Myocyte (in vitro differentiated cells): ENCODE data around the gene KRT34. TPM values are rescaled to one million over a fixed set of nuclear protein-coding genes. Genes with fewer than 3 reads are reported as not detected.
"Not testable (repeated sequence)": the region's sequence is repeated elsewhere in the genome, so short reads cannot be mapped to it uniquely, and the experiment has no call there.

Experiments used
- DNase-seq: peaks from one replicate; pipeline ENCODE4 v3.0.0-alpha.2; 2012; ENCODE audit warnings: low read depth
- total RNA-seq: library from RNA; depleted of rRNA; stranded (reverse); fragments of >200 nt; gene quantifications from 2 replicates; pipeline ENCODE4 v1.2.3, GENCODE V29; 2014

KRT34 gene
- total RNA-seq, 1 donor from 2014 or later: 0.16 TPM

DNA sequence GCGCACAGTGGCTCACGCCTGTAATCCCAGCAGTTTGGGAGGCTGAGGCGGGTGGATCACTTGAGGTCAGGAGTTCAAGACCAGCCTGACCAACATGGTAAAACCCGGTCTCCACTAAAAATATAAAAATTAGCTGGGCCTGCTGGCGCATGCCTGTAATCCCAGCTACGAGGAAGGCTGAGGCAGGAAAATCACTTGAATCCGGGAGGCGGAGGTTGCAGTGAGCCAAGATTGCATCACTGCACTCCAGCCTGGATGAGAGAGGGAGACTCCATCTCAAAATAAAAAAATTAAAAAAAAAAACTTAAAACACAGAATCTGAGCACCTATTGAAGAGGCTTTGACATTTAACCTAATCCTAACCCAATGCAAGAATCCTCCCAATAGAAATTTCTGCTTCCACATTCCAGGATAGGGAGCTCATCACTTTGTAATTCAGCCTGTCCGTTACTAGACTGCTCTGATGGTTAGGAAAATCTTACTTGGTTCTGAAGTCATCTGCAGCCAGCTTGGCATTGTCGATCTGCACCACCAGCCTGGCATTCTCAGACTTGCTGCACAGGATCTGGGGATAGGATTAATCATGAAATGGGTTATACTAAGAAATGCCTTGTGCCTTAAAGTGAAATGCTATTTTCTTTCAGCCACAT lies 14.6 kb downstream of the KRT34 start:
- DNase-seq: peak; percentile 28

GRCh38 chr17:41366070-41366469 lies 16.0 kb downstream of the KRT34 start:
- DNase-seq: no peak

- DNase-seq: no peak
Measured at GRCh38 chr17:41363881-41364280, 18.2 kb downstream of the KRT34 start.

GRCh38 chr17:41360296-41360995 lies 21.7 kb downstream of the KRT34 start:
- no peak for DNase-seq

DNA sequence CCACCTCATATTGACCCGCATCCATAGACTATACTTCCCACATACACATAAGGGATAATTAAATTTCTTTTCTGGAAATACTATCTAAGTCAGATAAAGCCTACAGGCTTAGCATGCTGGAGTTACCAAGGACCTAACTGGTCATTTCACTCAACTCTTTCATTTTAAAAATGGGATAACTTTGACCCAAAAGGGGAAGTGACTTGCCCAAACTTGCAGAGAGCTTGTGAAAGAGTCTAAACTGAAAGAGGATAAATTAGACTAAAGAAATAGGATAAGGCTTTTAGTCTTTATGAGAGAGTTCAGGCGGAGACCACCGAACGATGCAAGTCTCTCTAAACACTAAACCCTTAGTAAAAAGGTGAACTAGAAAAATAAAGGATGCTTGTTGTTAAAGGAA lies 27.6 kb downstream of the KRT34 start:
- DNase-seq: no peak

GRCh38 chr17:41352597-41353366 lies 29.3 kb downstream of the KRT34 start:
- peak; percentile 8 for DNase-seq

DNA sequence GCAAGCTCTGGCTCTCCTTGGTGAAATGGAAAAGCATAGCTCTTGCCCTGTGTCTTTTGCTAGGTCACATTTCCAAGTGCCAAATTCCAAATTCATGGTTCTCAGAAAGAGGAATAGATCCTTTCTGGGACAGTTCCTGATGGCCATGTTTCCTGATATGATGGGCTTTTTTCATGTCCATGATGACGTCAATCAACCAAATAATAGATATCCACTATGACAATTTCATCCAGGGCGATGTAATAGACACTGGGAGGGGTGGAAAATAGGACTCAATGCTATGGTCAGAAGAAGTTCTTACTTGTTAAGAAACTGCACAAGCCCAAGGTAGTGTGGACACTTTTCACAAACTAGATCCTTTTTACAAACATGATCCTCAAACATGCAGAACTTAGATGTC lies 30.9 kb downstream of the KRT34 start:
- no peak for DNase-seq

- not testable (repeated sequence) for DNase-seq
Measured at GRCh38 chr17:41350381-41350878, 31.7 kb downstream of the KRT34 start, which contains the start of gene KRT33A. TSS of gene KRT33A (minus strand) at chr17:41350828. CDS start at chr17:41350767, 61 bp downstream.

DNA sequence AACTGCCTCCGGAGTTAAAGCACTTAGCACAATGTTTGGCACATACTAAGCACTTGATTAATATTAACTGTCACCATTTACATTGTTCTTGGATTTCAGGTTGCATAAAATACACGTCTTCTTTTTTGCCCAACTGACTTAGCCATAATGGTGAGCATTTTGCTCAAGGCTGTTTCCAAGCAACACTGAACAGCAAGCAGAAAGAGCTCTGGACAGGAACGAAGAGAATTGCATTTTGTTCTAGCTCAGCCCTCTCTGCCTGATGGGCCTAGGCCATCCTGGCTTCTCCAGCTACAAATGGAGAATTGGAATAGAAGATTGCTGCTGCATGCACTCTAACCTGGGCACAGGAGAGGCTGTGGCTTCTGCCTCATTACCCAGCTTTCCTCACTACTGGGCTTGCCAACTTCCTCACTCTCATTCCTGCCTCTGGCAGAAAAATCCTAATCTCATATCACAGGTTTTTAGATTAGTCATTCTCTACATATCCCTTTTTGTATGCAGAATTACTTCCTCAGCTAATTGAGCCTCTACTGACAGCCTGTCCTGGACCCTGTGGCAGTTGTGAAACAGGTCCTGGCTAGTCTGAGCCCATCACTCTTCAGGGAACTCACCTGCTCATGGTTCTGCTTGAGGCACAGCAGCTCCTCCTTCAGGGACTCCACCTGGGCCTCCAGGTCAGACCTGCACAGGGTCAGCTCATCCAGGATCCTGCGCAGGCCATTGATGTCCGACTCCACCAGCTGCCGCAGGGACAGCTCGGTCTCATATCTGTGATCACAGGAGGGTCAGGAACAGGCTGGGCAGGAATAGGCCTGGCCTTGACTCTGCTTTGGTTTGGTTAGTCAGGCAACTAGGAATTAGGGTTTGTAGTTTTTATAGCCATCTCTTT lies 34.0 kb downstream of the KRT34 start:
- no peak for DNase-seq

GRCh38 chr17:41346421-41346820 lies 35.7 kb downstream of the KRT34 start:
- not testable (repeated sequence) for DNase-seq

DNA sequence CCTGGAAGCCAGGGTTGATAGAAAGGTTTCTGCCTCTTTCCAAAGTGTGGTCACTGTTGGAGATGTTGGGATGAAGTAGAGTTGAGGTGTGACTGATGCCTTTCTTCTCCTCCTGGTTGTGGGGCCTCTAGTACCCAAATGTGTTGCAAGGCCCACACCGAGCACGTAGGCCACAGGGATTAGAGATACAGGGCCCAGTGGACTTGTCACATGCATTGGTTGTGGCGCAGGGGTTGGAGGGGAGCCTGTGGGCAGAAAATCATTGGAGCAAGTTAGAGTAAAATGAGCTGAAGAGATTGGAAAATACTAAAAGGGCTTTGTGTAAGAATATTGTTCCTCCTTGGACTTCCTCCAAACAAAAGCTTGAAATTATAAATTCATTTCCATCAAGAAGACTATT lies 36.1 kb downstream of the KRT34 start:
- DNase-seq: no peak

DNA sequence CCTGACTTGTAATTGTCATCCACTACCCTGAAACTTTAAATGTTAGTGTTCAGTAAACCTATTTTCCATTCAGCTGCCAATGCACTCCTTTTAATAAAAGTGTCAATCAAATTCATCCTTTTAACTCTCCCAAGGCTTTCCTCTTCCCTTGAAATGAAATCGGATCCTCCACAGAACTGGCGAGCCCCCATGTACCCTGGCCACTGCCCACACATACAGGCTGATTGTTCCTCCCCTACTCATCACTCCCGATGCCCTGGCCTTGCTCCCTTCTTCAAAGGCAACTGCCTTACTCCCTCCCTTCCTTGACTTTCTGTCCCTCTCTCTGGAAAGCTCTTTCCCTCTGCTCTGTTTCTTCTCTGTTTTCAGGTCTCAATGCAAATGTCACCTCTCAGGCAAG lies 39.1 kb downstream of the KRT34 start:
- DNase-seq: no peak

GRCh38 chr17:41340934-41341861 lies 40.9 kb downstream of the KRT34 start:
- DNase-seq: no peak

DNA sequence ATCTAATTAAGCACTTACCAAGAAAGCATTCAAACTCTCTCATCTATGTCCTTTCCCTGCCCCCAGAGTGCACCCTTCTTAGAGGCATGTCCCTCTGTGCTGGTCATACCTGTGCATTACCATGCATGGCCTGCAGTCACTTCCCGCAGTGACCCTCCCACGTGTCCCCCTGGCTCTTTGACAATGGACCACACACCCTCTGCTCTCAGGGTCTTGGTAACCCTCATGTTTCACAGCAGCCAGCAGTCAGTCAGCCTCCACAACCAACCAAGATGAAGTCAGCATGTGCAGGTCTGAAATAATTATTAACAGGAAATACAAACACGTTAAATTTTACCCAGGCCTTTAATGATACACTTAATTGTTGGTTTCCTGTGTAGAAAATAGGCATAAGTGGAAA lies 41.6 kb downstream of the KRT34 start:
- DNase-seq: no peak

GRCh38 chr17:41339571-41340172 lies 42.4 kb downstream of the KRT34 start:
- no peak for DNase-seq

DNA sequence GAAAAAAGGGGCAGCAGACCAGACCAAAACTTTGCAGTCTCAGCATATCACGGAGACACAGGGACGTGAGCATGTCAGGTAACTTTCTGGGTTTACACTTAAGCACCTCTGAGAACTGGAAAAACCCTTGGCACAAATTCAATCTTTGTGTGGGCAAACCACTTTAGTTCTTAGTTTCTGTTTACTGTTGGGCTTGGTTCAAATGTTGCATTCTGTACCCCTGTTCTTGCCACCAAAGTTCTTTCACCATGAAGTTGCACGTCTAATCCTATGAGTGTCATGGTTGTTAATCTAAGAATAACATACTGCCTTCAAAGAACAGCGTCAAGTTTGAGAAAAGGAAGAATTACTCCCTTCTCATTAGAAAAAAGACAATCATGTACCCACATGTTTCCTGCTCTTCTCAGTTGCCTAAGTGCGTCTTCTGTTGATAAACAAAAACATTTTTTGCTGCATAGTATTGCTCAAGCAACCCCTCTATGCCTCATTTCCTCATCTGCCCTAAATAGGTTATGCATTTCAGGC lies 43.1 kb downstream of the KRT34 start:
- no peak for DNase-seq

GRCh38 chr17:41335747-41336146 lies 46.4 kb downstream of the KRT34 start:
- no peak for DNase-seq

GRCh38 chr17:41334385-41335305 lies 47.5 kb downstream of the KRT34 start:
- no peak for DNase-seq
